Muscle of leg (tissue), 11 donors: ENCODE data around the gene ECI2. TPM values are rescaled to one million over a fixed set of nuclear protein-coding genes. Genes with fewer than 3 reads are reported as not detected.

Source experiments
- DNase-seq: peaks from one replicate; pipeline ENCODE4 v3.0.0; 2013
- H3K27ac ChIP-seq: one replicate; pipeline ENCODE4 v1.5.1; 2013; ENCODE audit warnings: mild to moderate bottlenecking, low read length, control low read depth
- H3K27me3 ChIP-seq: one replicate; pipeline ENCODE4 v1.6.1; 2013; ENCODE audit warnings: low read length; ENCODE audit not compliant: control insufficient read depth, insufficient read depth
- H3K36me3 ChIP-seq: one replicate; pipeline ENCODE4 v1.6.1; 2013; ENCODE audit warnings: low read length; ENCODE audit not compliant: control insufficient read depth, insufficient read depth
- H3K4me1 ChIP-seq: one replicate; pipeline ENCODE4 v1.6.1; 2013; ENCODE audit warnings: low read length; ENCODE audit not compliant: control insufficient read depth, insufficient read depth
- H3K4me3 ChIP-seq: one replicate; pipeline ENCODE4 v1.5.1; 2013; ENCODE audit warnings: low read length, control low read depth
- H3K9me3 ChIP-seq: replicated peaks from 2 replicates; pipeline ENCODE4 v1.6.1; 2013; ENCODE audit warnings: low read depth, low read length; ENCODE audit not compliant: control insufficient read depth
- WGBS: methylation state at CpG from one replicate; pipeline ENCODE4 v1.1.5; 2013; ENCODE audit warnings: missing lambda C conversion rate; ENCODE audit not compliant: insufficient coverage; 5-methylcytosine and 5-hydroxymethylcytosine counted together
- polyA plus RNA-seq, 8 donors: library from polyadenylated mRNA; unstranded; fragments of 120-200 nt; gene quantifications; one replicate each; pipeline versions ENCODE4 v1.2.1 to v1.2.3, GENCODE V29; 2013; ENCODE audit warnings: inconsistent platforms in 1 of 8, low replicate concordance in 1 of 8; ENCODE audit not compliant: insufficient read length in 8 of 8, insufficient read depth in 1 of 8
- total RNA-seq: library from RNA; stranded (reverse); fragments of 120-200 nt; gene quantifications from one replicate; pipeline ENCODE4 v1.2.4, GENCODE V29; 2013

Gene ECI2
- total and polyA plus RNA-seq, 9 donors = 44.6 to 61.5 (median 52.5) TPM

- Histone ChIP-seq H3K36me3 (peaks cover 60% of the 10 kb centered on the region), H3K9me3 (peaks cover 2% of the 10 kb centered on the region), H3K4me3 (no peak overlapping the region)
These were observed 5.9 kb downstream of the ECI2 start for GRCh38 chr6:4129446-4129845.

GRCh38 chr6:4128748-4129147 is 6.6 kb downstream of the ECI2 start:
- Histone ChIP-seq H3K4me1 (no peaks in the 10 kb centered on the region), H3K36me3 (peaks cover 62% of the 10 kb centered on the region), H3K4me3 (no peak overlapping the region), H3K9me3 (peaks cover 2% of the 10 kb centered on the region), H3K27me3 (no peaks in the 10 kb centered on the region), H3K27ac (no peak overlapping the region)
- no peak for DNase-seq
- no CpG with 5 or more reads among the region's 6 CpGs for WGBS

More at GRCh38 chr6:4129446-4129845, 5.9 kb downstream of the ECI2 start:
- DNase-seq = no peak
- H3K27me3 ChIP-seq = no peaks in the 10 kb centered on the region
- no peak overlapping the region for H3K27ac ChIP-seq
- H3K4me1 ChIP-seq = peaks cover 6% of the 10 kb centered on the region

GRCh38 chr6:4128072-4128471 is 7.3 kb downstream of the ECI2 start:
- H3K36me3 ChIP-seq = peaks cover 65% of the 10 kb centered on the region
- no peak overlapping the region for H3K27ac ChIP-seq
- 11% methylated on average over 1 of the region's 1 CpG for whole genome bisulfite sequencing
- H3K4me3 ChIP-seq = no peak overlapping the region
- no peaks in the 10 kb centered on the region for H3K4me1 ChIP-seq
- H3K27me3 ChIP-seq = no peaks in the 10 kb centered on the region
- DNase-seq = no peak
- H3K9me3 ChIP-seq = peaks cover 2% of the 10 kb centered on the region

GRCh38 chr6:4125933-4126864 is 9.2 kb downstream of the ECI2 start:
- peaks cover 61% of the 10 kb centered on the region for H3K36me3 ChIP-seq
- no peak overlapping the region for H3K4me3 ChIP-seq
- no peak overlapping the region for H3K27ac ChIP-seq
- WGBS = 100% methylated on average over 3 of the region's 8 CpGs
- H3K9me3 ChIP-seq = no peaks in the 10 kb centered on the region
- H3K4me1 ChIP-seq = no peaks in the 10 kb centered on the region
- DNase-seq = no peak
- H3K27me3 ChIP-seq = no peaks in the 10 kb centered on the region

- Histone ChIP-seq H3K27me3 (no peaks in the 10 kb centered on the region), H3K4me3 (no peak overlapping the region), H3K36me3 (peaks cover 58% of the 10 kb centered on the region), H3K4me1 (no peaks in the 10 kb centered on the region), H3K27ac (no peak overlapping the region), H3K9me3 (no peaks in the 10 kb centered on the region)
- WGBS = 68% methylated on average over 3 of the region's 5 CpGs
- DNase-seq = no peak
These were observed 9.9 kb downstream of the ECI2 start for GRCh38 chr6:4125500-4125899.

GRCh38 chr6:4124351-4124750 is 11.0 kb downstream of the ECI2 start:
- H3K27me3 ChIP-seq = no peaks in the 10 kb centered on the region
- H3K4me1 ChIP-seq = no peaks in the 10 kb centered on the region
- no peaks in the 10 kb centered on the region for H3K9me3 ChIP-seq
- WGBS = no CpG with 5 or more reads among the region's 1 CpG
- H3K27ac ChIP-seq = no peak overlapping the region
- DNase-seq = no peak
- H3K36me3 ChIP-seq = peaks cover 56% of the 10 kb centered on the region
- H3K4me3 ChIP-seq = no peak overlapping the region

- peaks cover 40% of the 10 kb centered on the region for H3K36me3 ChIP-seq
- no peaks in the 10 kb centered on the region for H3K27me3 ChIP-seq
- no peak for DNase-seq
- H3K27ac ChIP-seq = no peak overlapping the region
- H3K4me1 ChIP-seq = no peaks in the 10 kb centered on the region
- no peak overlapping the region for H3K4me3 ChIP-seq
- H3K9me3 ChIP-seq = peaks cover 10% of the 10 kb centered on the region
- no CpG with 5 or more reads among the region's 4 CpGs for WGBS
These were observed 19.6 kb downstream of the ECI2 start for GRCh38 chr6:4115741-4116140.

GRCh38 chr6:4114123-4114522 is 21.3 kb downstream of the ECI2 start:
- 100% methylated on average over 1 of the region's 3 CpGs for WGBS
- no peak for DNase-seq
- Histone ChIP-seq H3K27ac (no peak overlapping the region), H3K36me3 (peaks cover 29% of the 10 kb centered on the region), H3K4me3 (no peak overlapping the region), H3K27me3 (no peaks in the 10 kb centered on the region), H3K4me1 (no peaks in the 10 kb centered on the region), H3K9me3 (peaks cover 10% of the 10 kb centered on the region)

- Histone ChIP-seq H3K9me3 (peaks cover 10% of the 10 kb centered on the region), H3K27ac (no peak overlapping the region), H3K4me1 (no peaks in the 10 kb centered on the region), H3K36me3 (peaks cover 26% of the 10 kb centered on the region), H3K27me3 (no peaks in the 10 kb centered on the region), H3K4me3 (no peak overlapping the region)
- DNase-seq = no peak
These were observed 21.7 kb downstream of the ECI2 start for GRCh38 chr6:4113649-4114048.

- peaks cover 16% of the 10 kb centered on the region for H3K36me3 ChIP-seq
- no CpG with 5 or more reads among the region's 3 CpGs for WGBS
- no peak overlapping the region for H3K27ac ChIP-seq
- H3K9me3 ChIP-seq = peaks cover 10% of the 10 kb centered on the region
- H3K27me3 ChIP-seq = no peaks in the 10 kb centered on the region
- H3K4me3 ChIP-seq = no peak overlapping the region
- no peak for DNase-seq
- H3K4me1 ChIP-seq = no peaks in the 10 kb centered on the region
These were observed 23.0 kb downstream of the ECI2 start for GRCh38 chr6:4112366-4112765.
